HG02973 (cell line): ENCODE results near the gene PSMB10.

Experiments
- ATAC-seq: cut with Tn5 transposase; IDR thresholded peaks from one replicate; pipeline ENCODE4 v1.9.1; 2021; ENCODE audit warnings: moderate library complexity; ENCODE audit not compliant: unreplicated experiment

Gene PSMB10

GRCh38 chr16:67964477-67965131 lies 28.0 kb upstream of the PSMB10 start:
- no peak for ATAC-seq

DNA sequence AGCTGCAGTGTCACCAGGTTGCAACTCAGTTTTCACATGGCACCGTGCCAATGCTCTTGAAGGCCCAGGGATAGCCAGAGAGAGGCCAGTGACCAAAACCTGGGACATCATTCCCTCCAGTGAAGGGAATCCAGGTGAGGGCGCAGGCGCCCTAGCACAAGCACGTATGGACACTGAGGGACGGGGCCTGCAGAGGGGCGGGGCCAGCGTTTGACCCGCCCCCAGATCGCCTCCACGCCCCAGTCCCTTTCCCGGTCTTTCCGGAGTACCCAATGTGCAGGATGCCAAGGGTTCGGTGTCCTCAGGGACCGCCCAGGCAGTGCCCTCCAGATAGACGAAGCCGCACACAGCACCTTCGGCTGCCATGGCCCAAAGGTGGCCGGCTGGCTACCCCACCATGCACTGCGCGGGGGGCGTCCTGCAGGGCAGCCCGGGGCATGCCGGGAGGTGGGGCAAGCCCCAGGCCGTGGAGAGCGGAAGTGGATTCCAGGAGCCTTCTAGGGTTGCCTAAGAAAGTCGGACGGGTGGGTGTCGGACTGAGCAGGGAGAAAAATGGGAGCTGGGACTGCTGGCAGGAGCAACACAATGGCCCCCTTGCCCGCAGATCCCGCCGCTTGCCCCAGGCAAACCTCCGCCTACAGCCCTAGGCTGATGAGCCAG lies 27.1 kb upstream of the PSMB10 start:
- ATAC-seq = no peak

- no peak for ATAC-seq
Measured at GRCh38 chr16:67963292-67963661, 26.6 kb upstream of the PSMB10 start.

- no peak for ATAC-seq
Measured at GRCh38 chr16:67962135-67962534, 25.5 kb upstream of the PSMB10 start.

DNA sequence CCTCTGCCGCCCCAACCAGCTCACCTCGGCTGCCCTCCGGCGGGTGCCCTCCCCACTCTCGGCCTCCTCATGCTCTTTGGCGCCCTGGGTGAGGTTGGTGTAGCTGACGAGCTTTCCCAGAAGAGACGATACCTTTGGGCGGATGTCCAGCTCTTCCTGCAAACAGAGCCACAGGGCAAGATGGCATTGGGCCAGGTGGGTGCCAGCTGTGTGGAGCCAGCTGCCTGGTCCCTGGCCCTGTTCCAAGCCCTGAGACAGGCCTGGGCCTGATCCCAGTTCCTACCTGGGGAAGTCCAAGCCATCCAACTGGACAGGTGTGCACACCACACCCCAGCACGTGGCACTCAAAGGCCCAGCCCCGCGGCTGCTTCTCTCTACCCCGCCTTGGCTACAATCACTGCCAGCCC lies 24.9 kb upstream of the PSMB10 start:
- ATAC-seq = no peak

- ATAC-seq = no peak
Measured at GRCh38 chr16:67959536-67960329, 23.1 kb upstream of the PSMB10 start.

GRCh38 chr16:67957622-67958021 lies 21.0 kb upstream of the PSMB10 start:
- ATAC-seq = no peak

GRCh38 chr16:67954421-67955196 lies 18.0 kb upstream of the PSMB10 start:
- no peak for ATAC-seq

DNA sequence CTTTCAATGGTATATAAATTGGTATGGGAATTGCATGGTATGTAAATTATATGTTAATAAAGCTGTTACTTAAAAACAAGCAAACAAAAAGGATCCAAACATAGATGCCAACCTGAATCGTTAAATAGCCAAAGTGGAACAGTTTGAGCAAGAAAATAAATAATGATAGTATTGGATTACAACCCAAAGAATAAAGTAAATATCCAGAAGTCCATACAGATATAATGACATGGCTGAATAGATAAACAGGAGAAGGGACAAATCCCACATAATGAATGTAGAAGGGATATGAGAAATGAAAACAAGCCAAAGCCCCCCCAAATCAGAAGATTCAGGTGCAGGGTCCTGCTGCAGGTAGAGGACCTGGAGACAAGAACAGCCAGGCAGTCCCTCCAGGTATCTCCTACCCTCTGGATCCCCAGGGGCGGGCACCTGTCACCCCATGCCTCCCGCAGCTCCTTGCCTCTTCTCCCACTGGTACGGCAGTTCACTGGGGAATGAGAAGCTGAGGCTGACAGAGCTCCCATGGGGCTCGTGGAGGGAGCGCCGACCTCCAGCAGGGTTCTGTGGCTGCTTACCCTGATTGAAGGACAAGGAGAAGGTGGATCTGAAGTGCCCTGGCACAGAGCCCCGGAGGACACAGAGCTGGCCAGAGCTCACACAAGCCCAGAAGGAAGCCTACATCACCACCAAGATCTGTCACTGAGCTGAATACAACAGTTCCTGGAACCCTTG lies 17.2 kb upstream of the PSMB10 start:
- no peak for ATAC-seq

DNA sequence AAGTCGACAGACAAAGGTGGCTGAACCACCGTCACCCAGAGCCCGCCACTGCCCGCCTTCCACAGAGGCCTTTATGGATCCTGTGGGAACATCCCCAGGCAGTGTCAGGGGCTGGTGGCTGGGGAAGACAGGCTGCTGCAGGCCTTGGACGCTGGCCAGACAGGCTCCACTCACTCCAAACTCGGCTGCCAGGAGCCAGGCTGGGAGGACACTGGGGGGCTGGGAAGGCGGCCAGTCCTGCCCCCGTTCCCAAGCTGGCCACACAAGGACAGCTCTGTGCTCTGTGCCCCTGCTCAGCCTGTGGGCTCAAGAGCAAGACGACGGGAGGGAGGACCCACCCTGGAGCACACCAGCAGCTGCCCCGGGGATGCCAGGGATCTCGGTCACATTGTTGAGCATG lies 14.8 kb upstream of the PSMB10 start:
- no peak for ATAC-seq

DNA sequence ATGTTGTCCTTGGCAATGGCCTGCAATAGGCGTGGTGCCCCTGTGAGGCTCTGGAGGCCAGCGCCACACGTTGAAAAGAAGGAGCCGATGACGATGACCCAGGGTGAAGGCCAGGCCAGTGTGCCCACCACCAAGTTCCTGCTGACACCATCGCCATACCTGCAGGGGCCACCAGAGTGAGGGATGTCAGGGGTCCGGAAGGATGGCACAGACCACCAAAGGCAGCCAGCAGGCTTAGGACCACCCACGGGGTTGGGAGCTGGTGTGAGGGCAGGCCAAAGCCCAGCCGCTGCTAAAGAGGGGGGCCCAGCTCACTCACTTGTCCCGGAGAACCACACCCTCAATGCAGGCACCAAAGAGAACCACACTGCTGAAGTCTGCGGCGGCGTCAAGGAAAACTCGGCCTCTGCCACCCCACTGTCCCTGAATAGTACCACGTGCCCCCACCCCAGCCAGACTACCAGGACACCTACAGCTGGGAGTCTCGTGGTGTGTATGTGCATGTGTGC lies 13.7 kb upstream of the PSMB10 start:
- no peak for ATAC-seq

GRCh38 chr16:67949645-67950044 lies 13.0 kb upstream of the PSMB10 start:
- no peak for ATAC-seq

DNA sequence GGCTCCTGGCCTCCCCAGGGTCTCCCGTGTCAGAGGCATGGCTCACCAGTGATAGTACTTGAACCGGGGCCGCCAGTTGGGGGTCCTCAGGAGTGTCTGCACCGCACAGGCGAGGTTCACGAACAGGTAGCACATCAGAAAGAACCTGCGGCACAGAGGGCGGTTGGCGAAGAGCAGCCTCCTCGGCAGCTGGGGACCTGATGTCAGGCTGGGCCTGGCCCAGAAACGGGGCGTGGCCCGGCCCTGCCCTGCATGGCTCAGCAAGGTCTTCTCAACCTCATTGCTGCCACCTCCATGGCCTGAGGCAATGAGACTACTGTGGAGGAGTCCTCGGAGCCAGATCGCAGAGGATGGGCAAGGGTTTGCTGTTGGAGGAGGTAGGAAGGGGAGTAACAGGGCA lies 11.4 kb upstream of the PSMB10 start:
- no peak for ATAC-seq

DNA sequence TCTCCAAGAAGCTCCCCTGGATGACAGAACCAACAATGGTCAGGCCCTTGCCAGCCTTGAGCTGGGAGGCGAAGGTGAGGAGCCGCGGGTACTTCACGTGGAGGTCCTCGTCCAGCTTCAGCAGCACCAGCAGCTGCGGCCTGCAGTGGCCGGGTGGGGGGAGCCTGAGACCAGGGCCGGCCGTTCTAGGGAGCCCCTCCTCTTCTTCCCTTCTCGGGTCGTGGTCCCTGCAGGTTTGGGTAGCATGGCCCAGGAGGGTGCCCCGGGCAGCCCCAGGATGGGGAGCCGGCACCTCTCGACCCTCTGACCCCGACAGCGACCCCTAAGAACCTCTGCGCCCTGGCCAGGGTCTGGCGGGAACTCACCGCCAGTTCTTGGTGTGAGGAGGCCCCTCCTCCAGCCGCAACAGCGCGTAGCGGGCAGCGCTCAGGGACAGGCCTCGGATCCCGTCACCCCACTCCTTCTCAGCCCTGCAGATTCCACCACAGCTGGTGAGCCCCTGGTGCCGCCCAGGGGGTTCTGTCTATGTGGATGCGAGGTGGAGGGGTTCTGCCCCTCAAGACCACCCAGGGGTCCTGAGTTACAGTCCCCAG lies 10.4 kb upstream of the PSMB10 start:
- no peak for ATAC-seq

DNA sequence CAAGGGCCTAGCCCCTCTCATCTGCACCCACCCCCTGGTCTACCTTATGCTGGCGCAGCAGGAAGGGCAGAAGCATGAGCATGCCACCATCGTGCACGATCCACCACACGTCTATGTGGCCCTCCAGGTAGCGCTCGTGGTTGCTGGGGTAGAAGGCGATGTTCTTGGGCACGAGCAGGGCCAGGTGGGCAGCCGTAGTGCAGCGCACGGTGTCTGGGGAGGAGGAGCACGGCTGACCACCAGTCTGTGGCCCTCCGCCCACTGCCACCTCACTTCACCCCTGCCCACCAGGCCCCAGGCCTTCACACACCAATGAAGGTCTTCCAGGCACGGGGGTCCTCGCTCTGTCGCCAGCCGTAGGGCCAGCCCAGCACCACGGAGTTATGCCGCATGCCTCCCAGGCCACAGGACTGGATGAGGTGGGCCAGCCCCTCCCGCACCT lies 9.5 kb upstream of the PSMB10 start:
- ATAC-seq = no peak

DNA sequence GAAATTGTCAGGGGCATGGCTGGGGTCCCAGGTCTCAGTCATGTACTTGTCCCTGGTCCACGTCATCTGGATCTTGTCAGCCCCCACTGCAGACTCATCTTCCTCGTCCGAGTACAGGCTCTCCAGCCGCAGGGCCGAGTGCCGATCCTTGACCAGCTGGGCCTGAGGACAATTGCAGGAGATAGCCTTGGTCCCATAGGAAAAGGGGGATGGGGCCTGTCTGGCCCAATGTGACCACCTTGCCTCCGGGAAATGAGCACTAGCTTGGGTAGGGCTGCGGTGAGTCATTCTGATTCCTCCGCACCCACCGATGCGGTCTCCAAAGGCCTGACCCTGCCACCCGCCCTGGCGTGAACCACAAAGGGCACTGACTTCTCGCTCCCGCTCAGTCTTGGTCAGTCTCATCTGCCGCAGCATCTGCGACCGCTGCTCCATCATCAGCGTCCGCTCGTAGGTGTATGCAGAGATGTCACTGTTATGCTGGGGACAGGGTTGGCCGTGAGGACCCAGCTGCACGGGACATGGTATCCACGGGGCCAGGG lies 8.8 kb upstream of the PSMB10 start:
- no peak for ATAC-seq

DNA sequence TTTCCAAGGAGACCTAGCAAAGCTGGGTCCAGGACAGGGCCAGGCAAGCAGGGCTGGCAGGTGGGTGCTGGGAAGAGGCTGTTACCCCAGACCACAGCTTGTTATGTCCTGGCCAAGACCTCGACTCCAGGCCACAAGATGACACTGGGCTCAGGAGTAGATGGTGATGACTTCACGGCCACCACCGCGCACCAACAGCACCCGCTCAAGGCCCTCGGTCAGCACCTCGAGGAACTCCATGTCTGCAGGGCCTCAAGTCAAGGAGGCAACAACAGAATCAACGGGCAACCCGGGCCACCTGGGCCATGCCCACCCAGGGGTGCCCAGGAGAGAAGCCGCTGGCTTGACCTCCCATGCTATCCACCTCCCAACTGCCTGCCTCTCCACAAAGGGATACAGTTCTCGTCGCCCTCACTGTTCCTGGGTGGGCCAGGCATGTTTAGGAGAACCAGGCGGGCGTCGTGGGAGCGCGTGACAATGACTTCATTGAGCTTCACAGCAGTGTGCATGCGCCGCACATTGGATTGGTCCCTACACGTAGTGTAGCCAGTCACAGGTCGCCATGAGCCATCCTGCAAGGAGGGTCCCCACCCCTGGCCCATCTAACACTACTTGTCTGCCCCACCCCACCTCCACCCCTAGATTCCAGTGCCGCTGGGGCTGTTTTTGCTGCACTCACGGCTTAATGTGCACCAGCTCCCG lies 8.2 kb upstream of the PSMB10 start:
- ATAC-seq = no peak

DNA sequence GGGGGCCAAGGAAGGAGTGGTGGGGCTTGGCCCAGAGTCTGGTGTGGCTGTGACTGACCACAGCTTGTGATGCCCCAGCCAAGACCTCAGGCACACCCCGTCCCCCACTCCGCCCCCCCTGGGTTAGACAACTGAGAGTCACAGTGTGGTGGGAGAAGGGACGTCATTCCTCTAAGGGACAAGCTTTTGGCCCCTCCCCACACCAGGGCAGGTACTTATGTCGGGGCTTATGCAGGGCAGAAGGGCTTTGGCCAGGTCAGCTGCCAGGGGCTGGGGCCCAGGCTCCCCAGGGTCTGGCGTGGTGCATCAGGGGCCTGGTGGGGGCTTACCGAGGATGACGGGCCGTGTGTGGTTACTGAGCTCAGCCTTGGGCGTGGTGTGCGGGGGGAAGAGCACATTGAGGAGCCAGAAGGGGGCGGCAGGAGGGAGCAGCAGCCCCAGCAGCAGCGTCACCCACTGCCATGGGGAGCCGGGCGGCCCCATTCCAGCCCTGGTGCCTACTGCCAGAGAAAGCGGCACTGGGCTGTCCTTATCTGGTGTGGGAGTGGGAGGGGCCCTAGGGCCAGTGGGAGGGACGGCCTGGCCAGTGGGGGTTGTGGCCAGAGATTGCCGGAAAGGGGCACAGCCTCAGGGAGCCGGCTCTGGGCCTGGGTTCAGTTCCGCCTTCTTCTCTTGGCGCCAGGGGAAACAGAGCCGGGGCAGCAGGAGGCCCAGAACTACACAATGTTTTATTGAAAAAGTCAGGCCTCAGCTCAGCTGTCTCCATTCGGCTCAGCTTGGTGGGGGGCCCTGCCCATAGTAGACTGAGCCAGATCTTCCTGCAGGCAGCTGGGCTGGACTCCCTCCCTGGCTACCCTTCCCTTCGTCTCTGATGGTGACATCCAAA lies 7.2 kb upstream of the PSMB10 start, which contains the start of gene LCAT:
Gene LCAT, minus strand, starts transcription at position 502 of the 886 bp plus-strand sequence. Its CDS starts 19 bp downstream, at position 483.
- ATAC-seq = no peak
